Measurements from ENCODE around the gene COL20A1.
"Not testable (repeated sequence)": the region's sequence is repeated elsewhere in the genome, so short reads cannot be mapped to it uniquely, and the experiment has no call there.

COL20A1 gene

DNA sequence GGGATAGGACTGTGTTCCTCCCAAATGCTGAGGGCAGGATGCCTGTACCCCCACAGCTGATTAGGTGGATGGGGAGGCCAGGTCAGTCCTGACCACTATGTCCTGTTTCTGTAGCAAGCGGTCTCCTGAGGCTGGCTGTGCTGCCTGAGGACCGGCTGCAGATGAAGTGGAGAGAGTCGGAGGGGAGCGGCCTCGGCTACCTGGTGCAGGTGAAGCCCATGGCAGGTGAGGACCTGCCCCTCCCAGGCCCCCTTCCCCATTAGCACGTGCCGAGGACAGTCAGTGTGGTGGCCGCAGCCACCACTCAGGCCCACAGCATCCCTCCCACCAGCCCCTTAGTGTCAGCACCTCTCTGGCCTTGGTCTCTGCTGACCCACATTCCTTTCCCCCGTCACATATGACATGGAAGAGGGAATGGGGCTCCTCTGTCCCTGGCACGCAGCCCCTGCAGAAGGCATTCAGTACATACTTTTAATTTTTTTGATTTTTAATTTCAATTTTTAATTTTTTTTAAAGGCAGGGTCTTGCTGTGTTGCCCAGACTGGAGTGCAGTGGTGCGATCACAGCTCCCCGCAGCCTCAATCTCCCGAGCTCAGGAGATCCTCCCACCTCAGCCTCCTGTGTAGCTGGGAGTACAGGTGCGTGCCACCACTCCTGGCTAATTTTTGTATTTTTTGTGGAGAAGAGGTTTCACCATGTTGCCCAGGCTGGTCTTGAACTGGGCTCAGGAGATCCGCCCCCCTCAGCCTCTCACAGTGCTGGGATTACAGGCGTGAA is 5.0 kb downstream of the COL20A1 start:
- TF ChIP-seq, protein P1, sequence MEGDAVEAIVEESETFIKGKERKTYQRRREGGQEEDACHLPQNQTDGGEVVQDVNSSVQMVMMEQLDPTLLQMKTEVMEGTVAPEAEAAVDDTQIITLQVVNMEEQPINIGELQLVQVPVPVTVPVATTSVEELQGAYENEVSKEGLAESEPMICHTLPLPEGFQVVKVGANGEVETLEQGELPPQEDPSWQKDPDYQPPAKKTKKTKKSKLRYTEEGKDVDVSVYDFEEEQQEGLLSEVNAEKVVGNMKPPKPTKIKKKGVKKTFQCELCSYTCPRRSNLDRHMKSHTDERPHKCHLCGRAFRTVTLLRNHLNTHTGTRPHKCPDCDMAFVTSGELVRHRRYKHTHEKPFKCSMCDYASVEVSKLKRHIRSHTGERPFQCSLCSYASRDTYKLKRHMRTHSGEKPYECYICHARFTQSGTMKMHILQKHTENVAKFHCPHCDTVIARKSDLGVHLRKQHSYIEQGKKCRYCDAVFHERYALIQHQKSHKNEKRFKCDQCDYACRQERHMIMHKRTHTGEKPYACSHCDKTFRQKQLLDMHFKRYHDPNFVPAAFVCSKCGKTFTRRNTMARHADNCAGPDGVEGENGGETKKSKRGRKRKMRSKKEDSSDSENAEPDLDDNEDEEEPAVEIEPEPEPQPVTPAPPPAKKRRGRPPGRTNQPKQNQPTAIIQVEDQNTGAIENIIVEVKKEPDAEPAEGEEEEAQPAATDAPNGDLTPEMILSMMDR (IDR thresholded peaks at IDR 0.05; ENCODE audit: control extremely low read depth, extremely low read depth, low read depth, missing control alignments), result no peak
- ChIA-PET POLR2A (no interaction called here), CTCF (interaction anchor here (1.5 kb wide), 1 partner anchor 12 kb away, joined by 5 read pairs; no protein-coding TSS in a partner anchor)
- DNase-seq (ENCODE audit: extremely low spot score), result no peak

DNA sequence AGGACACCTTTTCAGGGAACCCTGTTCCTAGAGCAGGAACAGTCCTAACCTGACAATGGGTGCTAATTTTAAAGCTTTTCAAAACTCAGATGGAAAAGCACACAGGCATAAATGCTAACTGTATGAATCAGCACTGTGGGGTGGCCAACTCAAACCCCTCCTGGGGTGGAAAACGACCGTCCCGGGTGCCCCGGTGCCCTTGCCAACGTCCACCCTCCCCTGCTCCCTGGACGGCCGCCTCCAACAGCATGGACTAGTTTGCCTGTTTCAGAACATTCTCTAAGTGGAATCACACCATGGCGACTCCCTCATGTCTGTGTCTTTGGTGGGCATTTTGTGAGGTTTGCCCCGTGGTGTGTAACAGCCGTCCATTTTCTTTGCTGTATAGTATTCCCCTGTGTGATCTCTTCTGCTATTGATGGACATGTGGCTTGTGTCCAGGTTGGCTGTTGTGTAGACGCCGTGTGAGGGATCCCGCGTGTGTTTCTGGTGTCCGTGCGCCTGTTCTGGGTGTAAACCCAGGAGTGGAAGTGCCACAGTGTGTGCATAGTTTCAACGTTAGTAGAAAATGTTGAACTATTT is 5.8 kb downstream of the COL20A1 start:
- no peak for DNase-seq (ENCODE audit: extremely low spot score)
- TF ChIP-seq, protein P1 (IDR thresholded peaks at IDR 0.05; ENCODE audit: control extremely low read depth, extremely low read depth, low read depth, missing control alignments), result no peak
- ChIA-PET CTCF (interaction anchor here (0.9 kb wide), 1 partner anchor 11 kb away, joined by 3 read pairs; no protein-coding TSS in a partner anchor), POLR2A (no interaction called here)

DNA sequence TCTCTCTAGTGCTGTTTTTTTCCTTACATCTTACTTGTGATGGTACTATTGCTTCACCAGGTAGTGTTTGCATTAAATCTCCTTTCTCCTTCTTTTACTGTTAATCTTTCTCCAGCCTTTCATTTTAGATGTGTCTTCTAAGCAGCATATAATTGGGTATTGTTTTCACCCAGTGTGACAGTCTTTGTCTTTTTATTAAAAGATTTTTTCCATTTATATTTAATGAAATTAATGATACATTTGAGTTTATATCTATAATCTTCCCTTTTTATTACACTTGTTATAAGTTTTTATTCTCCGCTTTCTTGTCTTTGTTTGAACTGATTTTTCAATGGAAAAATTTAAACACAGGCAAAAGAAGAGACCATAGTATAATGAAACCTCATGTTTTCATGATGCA is 8.7 kb downstream of the COL20A1 start:
- TF ChIP-seq, protein P1 (IDR thresholded peaks at IDR 0.05; ENCODE audit: control extremely low read depth, extremely low read depth, low read depth, missing control alignments), result no peak
- ChIA-PET POLR2A (no interaction called here), CTCF (interaction anchor here (0.7 kb wide), 1 partner anchor 9 kb away, joined by 3 read pairs; no protein-coding TSS in a partner anchor)
- DNase-seq (ENCODE audit: extremely low spot score), result no peak

DNA sequence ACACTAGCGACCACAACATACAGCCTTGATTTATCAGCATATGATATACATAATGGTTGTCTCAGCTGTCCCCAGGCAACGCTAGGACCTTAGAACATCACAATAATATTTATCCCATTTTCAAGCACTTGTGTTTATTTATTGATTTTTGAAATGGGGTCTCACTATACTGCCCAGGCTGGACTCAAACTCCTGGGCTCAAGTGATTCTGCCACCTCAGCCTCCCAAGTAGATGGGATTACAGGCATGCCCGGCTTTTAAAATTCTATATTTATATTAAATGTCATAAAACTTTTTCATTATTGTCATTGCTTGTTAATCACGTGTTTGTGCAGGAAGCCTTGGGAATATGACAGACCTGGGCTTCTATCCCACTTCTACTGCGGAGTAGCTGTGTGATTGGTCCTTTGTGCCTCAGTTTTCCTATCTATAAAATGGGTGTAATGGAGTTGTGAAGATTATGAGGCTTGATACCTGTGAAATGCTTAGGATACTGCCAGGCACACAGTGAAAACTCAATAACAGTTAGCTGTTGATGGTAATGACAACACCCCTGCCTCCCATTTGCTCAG is 10.2 kb downstream of the COL20A1 start:
- POLR2A ChIA-PET, result no interaction called here
- CTCF ChIA-PET, result no interaction called here
- no peak for DNase-seq (ENCODE audit: extremely low spot score)
- TF ChIP-seq, protein P1 (IDR thresholded peaks at IDR 0.05; ENCODE audit: control extremely low read depth, extremely low read depth, low read depth, missing control alignments), result no peak

DNA sequence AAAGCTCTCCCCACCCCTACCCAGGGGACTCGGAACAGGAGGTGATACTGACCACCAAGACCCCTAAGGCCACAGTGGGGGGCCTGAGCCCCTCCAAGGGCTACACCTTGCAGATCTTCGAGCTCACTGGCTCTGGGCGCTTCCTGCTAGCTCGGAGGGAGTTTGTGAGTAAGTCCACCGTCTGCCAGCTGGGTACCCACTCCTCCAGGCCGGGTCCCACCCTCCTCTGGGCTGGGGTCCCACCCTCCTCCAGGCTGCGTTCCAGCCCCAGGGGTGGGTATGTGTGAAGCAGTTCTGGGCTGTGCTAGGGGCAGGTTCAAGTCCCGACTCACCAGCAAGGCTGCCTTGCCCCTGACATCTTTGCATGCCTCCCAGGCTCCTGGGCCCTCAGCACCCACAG is 12.4 kb downstream of the COL20A1 start:
- POLR2A ChIA-PET, result no interaction called here
- no peak for DNase-seq (ENCODE audit: extremely low spot score)
- TF ChIP-seq, protein P1 (IDR thresholded peaks at IDR 0.05; ENCODE audit: control extremely low read depth, extremely low read depth, low read depth, missing control alignments), result no peak
- CTCF ChIA-PET, result no interaction called here

DNA sequence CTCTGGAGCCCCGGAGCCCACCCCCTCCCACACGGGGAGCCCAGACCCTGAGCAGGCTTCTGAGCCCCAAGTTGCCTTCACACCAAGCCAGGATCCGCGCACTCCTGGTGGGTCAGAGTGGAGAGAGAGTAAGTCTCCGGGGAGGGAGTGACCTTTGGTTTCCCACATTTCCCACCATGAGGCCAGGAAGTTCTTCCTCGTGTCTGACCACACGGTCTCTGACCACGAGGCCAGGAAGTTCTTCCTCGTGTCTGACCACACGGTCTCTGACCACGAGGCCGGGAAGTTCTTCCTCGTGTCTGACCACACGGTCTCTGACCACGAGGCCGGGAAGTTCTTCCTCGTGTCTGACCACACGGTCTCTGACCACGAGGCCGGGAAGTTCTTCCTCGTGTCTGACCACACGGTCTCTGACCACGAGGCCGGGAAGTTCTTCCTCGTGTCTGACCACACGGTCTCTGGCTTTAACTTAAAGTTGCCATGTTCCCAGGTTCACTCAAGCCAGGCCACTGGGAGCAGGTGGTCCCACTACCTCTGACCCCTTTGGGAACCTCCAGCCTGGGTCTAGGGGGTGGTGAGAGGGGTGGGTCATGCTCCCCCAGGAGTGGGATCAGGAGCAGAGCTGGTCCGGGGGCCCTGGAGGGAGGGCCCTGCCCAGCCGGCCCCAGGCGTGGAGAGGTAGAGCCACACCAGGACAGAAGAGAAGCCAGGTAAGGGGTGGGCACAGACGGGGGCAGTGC is 13.1 kb downstream of the COL20A1 start:
- DNase-seq (ENCODE audit: extremely low spot score); POLR2A ChIA-PET; CTCF ChIA-PET: not testable (repeated sequence)
